ENCODE measurements around the gene TAS1R3. TPM values are rescaled to one million over a fixed set of nuclear protein-coding genes. Genes with fewer than 3 reads are reported as not detected.

Gene TAS1R3
- total and polyA plus RNA-seq, 2 of the 4 experiments (the other 2 are of a cell fraction) = under 0.01 to 0.05 TPM

DNA sequence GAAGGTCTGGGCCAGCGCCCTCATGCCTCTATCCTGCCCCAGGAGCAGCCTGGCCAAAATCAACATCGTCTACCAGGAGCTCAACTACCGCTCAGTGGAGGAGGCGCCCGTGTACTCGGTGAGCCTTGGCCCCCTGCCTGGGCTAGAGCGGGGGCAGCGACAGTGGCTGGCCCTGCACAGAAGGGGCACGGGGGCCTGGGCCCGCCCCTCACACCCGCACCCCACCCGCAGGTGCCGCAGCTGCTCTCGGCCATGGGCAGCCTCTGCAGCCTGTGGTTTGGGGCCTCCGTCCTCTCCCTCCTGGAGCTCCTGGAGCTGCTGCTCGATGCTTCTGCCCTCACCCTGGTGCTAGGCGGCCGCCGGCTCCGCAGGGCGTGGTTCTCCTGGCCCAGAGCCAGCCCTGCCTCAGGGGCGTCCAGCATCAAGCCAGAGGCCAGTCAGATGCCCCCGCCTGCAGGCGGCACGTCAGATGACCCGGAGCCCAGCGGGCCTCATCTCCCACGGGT is 40.0 kb upstream of the TAS1R3 start:
- no peak overlapping the region for H3K4me3 ChIP-seq (ENCODE audit: insufficient read depth, low read depth, low read length)
- H2AK5ac ChIP-seq (ENCODE audit: low read depth, low read length) = no peak overlapping the region
- no peaks in the 10 kb centered on the region for H3K9me3 ChIP-seq (ENCODE audit: control insufficient read depth, insufficient read depth, low read length)
- no peak overlapping the region for H3K9ac ChIP-seq (ENCODE audit: low read depth, low read length)
- no peak for DNase-seq
- H2BK15ac ChIP-seq (ENCODE audit: low read depth, low read length) = no peak overlapping the region
- no peaks in the 10 kb centered on the region for H3K79me1 ChIP-seq (ENCODE audit: low read depth in 1 of 2, low read length in 2 of 2)
- H3K23ac ChIP-seq (ENCODE audit: low read depth, low read length) = no peak overlapping the region
- in situ Hi-C loops (cut with MboI; ENCODE audit: low sequenced_read_pairs) (no loop called here), dilution Hi-C loops (cut with HindIII; ENCODE audit: low sequenced_read_pairs, unreplicated experiment) (no loop called here), intact Hi-C loops (cut with micrococcal nuclease) (no loop called here)
- H3K9me1 ChIP-seq (ENCODE audit: insufficient read depth, low read length) = no peaks in the 10 kb centered on the region
- no peak overlapping the region for H2BK120ac ChIP-seq (ENCODE audit: low read depth, low read length)
- no peaks in the 10 kb centered on the region; the same call in 1 of the 2 replicates for H3K4me1 ChIP-seq (ENCODE audit: control insufficient read depth, insufficient read depth, low read length)
- TF ChIP-seq RFX5 (IDR thresholded peaks at IDR 0.05; ENCODE audit: low read depth, low read length) (no peak), RCOR1 (IDR thresholded peaks at IDR 0.05; ENCODE audit: insufficient replicate concordance, low read length) (no peak), SMC3 (IDR thresholded peaks at IDR 0.05; ENCODE audit: low read depth, low read length) (no peak), POLR2A (IDR thresholded peaks at IDR 0.05; ENCODE audit: low read depth, low read length) (no peak), CEBPB (IDR thresholded peaks at IDR 0.05; ENCODE audit: low read depth, low read length) (no peak), MXI1 (IDR thresholded peaks at IDR 0.05; ENCODE audit: borderline replicate concordance, low read depth, low read length) (no peak), MAZ (IDR thresholded peaks at IDR 0.05; ENCODE audit: borderline replicate concordance, low read depth, low read length) (no peak), NFE2L2 (IDR thresholded peaks at IDR 0.05; ENCODE audit: low read depth, low read length) (no peak), MAFK (IDR thresholded peaks at IDR 0.05; ENCODE audit: low read depth, low read length) (no peak), RAD21 (IDR thresholded peaks at IDR 0.05; ENCODE audit: low read length) (no peak)
- no peak overlapping the region for H3K4ac ChIP-seq (ENCODE audit: low read depth, low read length)
- no peak overlapping the region for H4K5ac ChIP-seq (ENCODE audit: low read depth, low read length)
- H3K4me2 ChIP-seq (ENCODE audit: low read depth, low read length) = no peak overlapping the region
- H3K18ac ChIP-seq (ENCODE audit: low read depth, low read length) = no peak overlapping the region
- CTCF ChIA-PET = interaction anchor here (1.4 to 1.5 kb wide), 2 partner anchors 9 to 168 kb away, joined by 3 read pairs; no protein-coding TSS in a partner anchor
- H3K27me3 ChIP-seq (ENCODE audit: control insufficient read depth, insufficient read depth, low read length) = no peaks in the 10 kb centered on the region
- H3K27ac ChIP-seq (ENCODE audit: insufficient read depth, low read length) = no peak overlapping the region
- H3K36me3 ChIP-seq (ENCODE audit: control insufficient read depth, insufficient read depth, low read length) = peaks cover 23% of the 10 kb centered on the region
- no peak overlapping the region for H4K91ac ChIP-seq (ENCODE audit: insufficient read depth, low read depth, low read length)
- H3K56ac ChIP-seq (ENCODE audit: extremely low read depth, insufficient read depth, low read length) = no peak overlapping the region
- H2BK5ac ChIP-seq (ENCODE audit: low read depth, low read length, poor library complexity, severe bottlenecking) = no peak overlapping the region
- no peak overlapping the region for H3K14ac ChIP-seq (replicated peaks; ENCODE audit: low read depth, low read length)
- no peak overlapping the region for H2AFZ ChIP-seq (replicated peaks; ENCODE audit: low read length, poor library complexity)
- ATAC-seq (ENCODE audit: low read depth) = 0 out of 2 replicates have a peak, but pooled peaks have one; percentile 2
- POLR2A ChIA-PET (ENCODE audit: unreplicated experiment) = no interaction called here
- peak overlapping the region; percentile 45 for H2AK9ac ChIP-seq (replicated peaks; ENCODE audit: low read depth, low read length, poor library complexity)
- 54% methylated on average over 22 of the region's 28 CpGs; no CpG with 5 or more reads in 1 of the 2 experiments for WGBS, 2 experiments (ENCODE audit: extremely low coverage in 2 of 2, insufficient read length in 1 of 2)
- BruUV-seq (replicated peaks) = no TSS peak
- H4K8ac ChIP-seq (ENCODE audit: low read depth in 2 of 2, low read length in 2 of 2) = no peak overlapping the region
- peaks cover 13% of the 10 kb centered on the region for H4K20me1 ChIP-seq (ENCODE audit: insufficient read depth, low read length)
- H2BK20ac ChIP-seq (ENCODE audit: low read depth, low read length) = no peak overlapping the region
